ENCODE measurements around the gene RDH12. TPM values are rescaled to one million over a fixed set of nuclear protein-coding genes. Genes with fewer than 3 reads are reported as not detected.
A peak's percentile ranks its signal among the peaks of the same experiment; 100 is the strongest.

The RDH12 gene
- polyA plus RNA-seq, 1 experiment: not detected

GRCh38 chr14:67736771-67737170 is 35.1 kb downstream of the RDH12 start:
- CTCF ChIA-PET: no interaction called here

DNA sequence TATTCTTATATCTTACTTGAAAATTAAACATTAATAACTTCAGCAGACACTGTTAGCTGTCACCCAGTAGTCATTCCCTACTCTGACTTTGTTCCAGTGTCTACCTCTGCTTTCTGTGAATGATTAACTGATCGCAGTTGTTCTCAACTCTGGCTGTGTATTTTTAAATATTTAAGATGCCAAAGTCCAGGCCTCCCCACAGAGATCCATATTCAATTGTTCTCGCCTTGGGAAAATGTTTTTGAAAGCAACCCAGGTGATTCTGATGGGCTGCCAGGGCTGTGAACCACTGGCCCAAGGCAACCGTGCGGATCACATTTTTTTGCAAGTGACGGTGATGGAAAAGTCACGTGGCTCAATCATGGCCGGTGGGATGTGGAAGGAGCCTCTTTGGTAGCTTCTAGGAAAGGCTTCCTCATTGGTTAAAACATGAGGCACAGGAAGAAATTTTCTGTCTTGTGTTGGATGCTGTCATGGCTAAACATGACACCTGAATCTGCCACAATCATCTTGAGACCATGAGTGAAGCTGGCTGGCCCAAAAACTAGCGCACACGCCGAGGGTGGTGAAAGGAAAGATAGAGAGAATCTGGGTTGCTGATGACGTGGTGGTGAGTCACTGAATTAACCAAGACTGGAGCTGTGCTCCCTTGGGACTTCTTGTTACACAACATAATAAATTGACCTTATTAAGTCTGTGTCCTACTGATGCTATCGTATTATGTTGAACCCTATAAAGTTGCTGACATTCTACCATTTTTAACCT is 37.2 kb downstream of the RDH12 start:
- Histone ChIP-seq H3K9me3 (ENCODE audit: control insufficient read depth, insufficient read depth, low read length) (no peaks in the 10 kb centered on the region), H3K27ac (ENCODE audit: low read depth, low read length) (peak overlapping the region; percentile 48), H3K4me3 (ENCODE audit: low read depth, low read length) (no peak overlapping the region), H3K27me3 (ENCODE audit: control insufficient read depth, insufficient read depth, low read length) (no peaks in the 10 kb centered on the region)
- ChIA-PET POLR2A (no interaction called here), CTCF (no interaction called here)
- TF ChIP-seq, protein P1, sequence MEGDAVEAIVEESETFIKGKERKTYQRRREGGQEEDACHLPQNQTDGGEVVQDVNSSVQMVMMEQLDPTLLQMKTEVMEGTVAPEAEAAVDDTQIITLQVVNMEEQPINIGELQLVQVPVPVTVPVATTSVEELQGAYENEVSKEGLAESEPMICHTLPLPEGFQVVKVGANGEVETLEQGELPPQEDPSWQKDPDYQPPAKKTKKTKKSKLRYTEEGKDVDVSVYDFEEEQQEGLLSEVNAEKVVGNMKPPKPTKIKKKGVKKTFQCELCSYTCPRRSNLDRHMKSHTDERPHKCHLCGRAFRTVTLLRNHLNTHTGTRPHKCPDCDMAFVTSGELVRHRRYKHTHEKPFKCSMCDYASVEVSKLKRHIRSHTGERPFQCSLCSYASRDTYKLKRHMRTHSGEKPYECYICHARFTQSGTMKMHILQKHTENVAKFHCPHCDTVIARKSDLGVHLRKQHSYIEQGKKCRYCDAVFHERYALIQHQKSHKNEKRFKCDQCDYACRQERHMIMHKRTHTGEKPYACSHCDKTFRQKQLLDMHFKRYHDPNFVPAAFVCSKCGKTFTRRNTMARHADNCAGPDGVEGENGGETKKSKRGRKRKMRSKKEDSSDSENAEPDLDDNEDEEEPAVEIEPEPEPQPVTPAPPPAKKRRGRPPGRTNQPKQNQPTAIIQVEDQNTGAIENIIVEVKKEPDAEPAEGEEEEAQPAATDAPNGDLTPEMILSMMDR (IDR thresholded peaks at IDR 0.05; ENCODE audit: low read depth, low read length): no peak
- peak; percentile 49 for DNase-seq (ENCODE audit: low read depth, low spot score)

More at GRCh38 chr14:67736771-67737170, 35.1 kb downstream of the RDH12 start:
- TF ChIP-seq, protein P1 (IDR thresholded peaks at IDR 0.05; ENCODE audit: low read depth, low read length): no peak
- Histone ChIP-seq H3K27me3 (ENCODE audit: control insufficient read depth, insufficient read depth, low read length) (no peaks in the 10 kb centered on the region), H3K4me3 (ENCODE audit: low read depth, low read length) (no peak overlapping the region), H3K27ac (ENCODE audit: low read depth, low read length) (no peak overlapping the region), H3K9me3 (ENCODE audit: control insufficient read depth, insufficient read depth, low read length) (no peaks in the 10 kb centered on the region)
- no peak for DNase-seq (ENCODE audit: low read depth, low spot score)
- POLR2A ChIA-PET: no interaction called here

DNA sequence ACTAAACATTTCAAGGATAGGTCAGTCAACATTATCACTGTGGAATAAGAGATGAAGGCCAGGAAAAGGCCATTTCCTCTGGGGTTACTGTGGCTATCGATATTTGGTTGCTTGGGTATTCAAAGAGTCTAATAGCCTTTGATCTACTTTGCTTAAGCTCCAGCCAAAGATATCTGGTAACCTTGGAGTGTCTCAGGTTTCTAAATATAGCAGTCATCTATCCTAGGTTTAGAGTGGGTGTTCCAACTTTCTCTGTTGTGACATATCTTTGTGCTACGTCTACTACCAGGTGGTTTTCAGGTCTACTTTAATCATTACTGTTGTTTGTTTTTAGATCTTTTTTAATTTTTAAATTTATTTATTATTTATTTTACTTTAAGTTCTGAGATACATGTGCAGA is 42.4 kb downstream of the RDH12 start:
- ChIA-PET POLR2A (no interaction called here), CTCF (no interaction called here)
- no peaks in the 10 kb centered on the region for H3K9me3 ChIP-seq (ENCODE audit: control insufficient read depth, insufficient read depth, low read length)

GRCh38 chr14:67746927-67747326 is 45.2 kb downstream of the RDH12 start:
- POLR2A ChIA-PET: no interaction called here
- Histone ChIP-seq H3K4me3 (ENCODE audit: low read depth, low read length) (no peak overlapping the region), H3K27me3 (ENCODE audit: control insufficient read depth, insufficient read depth, low read length) (no peaks in the 10 kb centered on the region), H3K27ac (ENCODE audit: low read depth, low read length) (no peak overlapping the region), H3K9me3 (ENCODE audit: control insufficient read depth, insufficient read depth, low read length) (no peaks in the 10 kb centered on the region)
- TF ChIP-seq, protein P1 (IDR thresholded peaks at IDR 0.05; ENCODE audit: low read depth, low read length): no peak
- DNase-seq (ENCODE audit: low read depth, low spot score): no peak
- CTCF ChIA-PET: no interaction called here

More for the DNA sequence above, 42.4 kb downstream of the RDH12 start:
- no peak for DNase-seq (ENCODE audit: low read depth, low spot score)
- Histone ChIP-seq H3K27me3 (ENCODE audit: control insufficient read depth, insufficient read depth, low read length) (no peaks in the 10 kb centered on the region), H3K27ac (ENCODE audit: low read depth, low read length) (no peak overlapping the region), H3K4me3 (ENCODE audit: low read depth, low read length) (no peak overlapping the region)
- TF ChIP-seq, protein P1 (IDR thresholded peaks at IDR 0.05; ENCODE audit: low read depth, low read length): no peak

DNA sequence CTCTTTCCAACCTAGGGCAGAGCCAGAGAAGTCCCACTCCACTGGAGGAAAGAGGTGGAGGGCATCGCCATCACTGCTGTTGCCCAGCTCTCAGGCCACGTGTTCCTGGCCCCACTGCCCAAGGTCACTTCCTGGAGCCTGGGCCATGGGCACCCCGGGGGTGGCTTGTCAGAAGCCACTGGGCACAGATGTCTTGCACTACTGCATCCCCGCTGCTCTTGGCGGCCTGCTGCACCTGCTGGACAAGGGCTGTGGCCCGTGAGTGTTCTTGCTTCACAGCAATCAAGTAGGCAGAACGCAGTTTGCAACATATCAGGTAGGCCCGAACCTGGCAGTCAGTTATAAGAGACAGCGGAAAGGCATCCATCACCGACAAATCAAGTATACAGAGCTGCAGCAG is 46.6 kb downstream of the RDH12 start:
- Histone ChIP-seq H3K27ac (ENCODE audit: low read depth, low read length) (no peak overlapping the region), H3K9me3 (ENCODE audit: control insufficient read depth, insufficient read depth, low read length) (no peaks in the 10 kb centered on the region), H3K4me3 (ENCODE audit: low read depth, low read length) (no peak overlapping the region), H3K27me3 (ENCODE audit: control insufficient read depth, insufficient read depth, low read length) (no peaks in the 10 kb centered on the region)
- ChIA-PET CTCF (no interaction called here), POLR2A (no interaction called here)
- no peak for DNase-seq (ENCODE audit: low read depth, low spot score)
- TF ChIP-seq, protein P1 (IDR thresholded peaks at IDR 0.05; ENCODE audit: low read depth, low read length): no peak
